H1 (cell line): ENCODE results near the gene VDR. TPM values are rescaled to one million over a fixed set of nuclear protein-coding genes. Genes with fewer than 3 reads are reported as not detected.

Experiments used
- PHF8 ChIP-seq: fragments of 200-600 bp; sonication (generic); conservative IDR thresholded peaks from 2 replicates; pipeline ENCODE4 v1.7.1; 2012; ENCODE audit warnings: low read depth, mild to moderate bottlenecking, inconsistent platforms, low read length, moderate library complexity
- polyA plus RNA-seq, 7 experiments: library from polyadenylated mRNA; depleted of rRNA in 3 of 7; stranded (reverse) in 5 of 7; unstranded in 2 of 7; fragments of >200 nt in 5 of 7; fragments of 200-250 nt in 2 of 7; gene quantifications; 1 replicate in 5 of 7; 2 replicates in 1 of 7; 4 replicates in 1 of 7; pipeline versions ENCODE4 v1.2.1 to v1.2.3, GENCODE V29; 2011 to 2013; ENCODE audit warnings: missing spikeins in 2 of 7, mixed read lengths in 2 of 7
- total RNA-seq: library from RNA; stranded (reverse); fragmentation: NEBNext Ultra II Directional; extraction: Animal tissue kit (Norgen Biotek cat#: 25700); gene quantifications from 2 replicates; pipeline ENCODE4 v1.2.1, GENCODE V29; 2021

VDR gene
- total and polyA plus RNA-seq, 2 of the 8 experiments (the other 6 are each of a cell fraction or from before 2014, with no cell fraction given): 0.44 to 0.65 TPM

GRCh38 chr12:47829584-47829983 is 75.2 kb downstream of the VDR start (continued):
- TF ChIP-seq PHF8: no peak
